Activated CD4-positive, alpha-beta T cell treated with anti-CD3 and anti-CD28 coated beads for 4 hours (primary cell): ENCODE results near the gene C14orf180.

ENCODE experiments used
- DNase-seq, 2 donors: peaks; one replicate each; pipeline ENCODE4 v3.0.0-alpha.2; 2020

C14orf180 gene

DNA sequence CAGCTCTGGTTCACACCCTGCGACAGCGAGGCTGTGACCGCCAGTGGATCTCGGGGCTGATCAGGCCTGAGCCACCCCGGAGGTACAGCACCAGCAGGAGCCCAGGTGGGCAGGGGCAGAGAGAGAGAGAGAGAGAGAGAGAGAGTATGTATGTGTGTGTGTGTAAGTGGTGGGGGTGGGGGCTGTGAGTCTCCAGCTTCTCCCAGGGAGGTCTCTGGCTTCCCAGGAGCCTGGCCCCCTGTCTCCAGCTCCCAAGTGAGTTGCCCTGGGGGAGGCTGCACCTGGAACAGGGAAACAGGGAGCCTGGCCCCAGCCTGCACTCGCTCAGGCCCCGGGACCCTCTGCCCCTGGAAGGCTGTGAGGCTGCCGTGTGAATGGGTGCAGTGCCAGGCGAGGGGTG lies 2.0 kb downstream of the C14orf180 start:
- DNase-seq: no peak

DNA sequence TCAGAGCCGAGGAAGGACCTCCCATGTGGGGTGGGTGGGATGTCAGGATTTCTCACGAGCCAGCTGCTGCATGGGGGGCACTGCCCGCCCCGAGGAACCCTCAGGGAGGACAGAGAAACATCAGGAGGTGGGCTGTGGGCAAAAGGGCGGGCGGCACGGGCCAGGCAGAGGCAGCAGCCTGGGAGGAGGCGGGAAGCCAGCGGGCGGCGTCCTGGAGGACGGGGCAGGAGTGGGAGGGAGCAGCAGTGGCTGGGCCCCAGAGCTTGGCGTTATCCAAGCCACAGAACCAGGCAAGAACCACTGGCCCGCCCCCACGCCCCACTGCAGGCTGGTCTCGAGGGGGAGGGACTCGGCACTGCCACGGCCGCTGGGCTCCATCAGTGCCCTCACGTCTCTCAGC lies 2.4 kb downstream of the C14orf180 start:
- DNase-seq: no peak

DNA sequence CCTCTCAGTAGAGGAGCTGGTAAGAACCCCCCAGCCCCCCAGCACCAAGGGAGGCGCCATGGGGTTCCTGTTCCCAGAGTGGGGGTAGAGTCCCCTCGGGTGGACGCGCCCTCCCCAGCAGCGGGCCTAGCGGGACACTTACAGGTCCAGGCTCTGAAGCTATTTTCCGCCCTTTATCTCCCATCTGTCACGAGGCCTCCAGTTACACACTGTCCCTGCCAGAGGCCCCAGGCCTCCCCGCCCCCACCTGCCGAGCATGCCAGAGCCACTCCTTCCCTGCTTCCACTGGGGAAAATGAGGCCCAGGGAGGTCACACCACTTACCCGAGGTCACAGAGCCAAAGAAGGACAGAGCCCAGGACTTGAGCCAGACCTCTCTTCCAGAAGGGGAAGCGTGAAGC lies 3.1 kb downstream of the C14orf180 start:
- no peak for DNase-seq

DNA sequence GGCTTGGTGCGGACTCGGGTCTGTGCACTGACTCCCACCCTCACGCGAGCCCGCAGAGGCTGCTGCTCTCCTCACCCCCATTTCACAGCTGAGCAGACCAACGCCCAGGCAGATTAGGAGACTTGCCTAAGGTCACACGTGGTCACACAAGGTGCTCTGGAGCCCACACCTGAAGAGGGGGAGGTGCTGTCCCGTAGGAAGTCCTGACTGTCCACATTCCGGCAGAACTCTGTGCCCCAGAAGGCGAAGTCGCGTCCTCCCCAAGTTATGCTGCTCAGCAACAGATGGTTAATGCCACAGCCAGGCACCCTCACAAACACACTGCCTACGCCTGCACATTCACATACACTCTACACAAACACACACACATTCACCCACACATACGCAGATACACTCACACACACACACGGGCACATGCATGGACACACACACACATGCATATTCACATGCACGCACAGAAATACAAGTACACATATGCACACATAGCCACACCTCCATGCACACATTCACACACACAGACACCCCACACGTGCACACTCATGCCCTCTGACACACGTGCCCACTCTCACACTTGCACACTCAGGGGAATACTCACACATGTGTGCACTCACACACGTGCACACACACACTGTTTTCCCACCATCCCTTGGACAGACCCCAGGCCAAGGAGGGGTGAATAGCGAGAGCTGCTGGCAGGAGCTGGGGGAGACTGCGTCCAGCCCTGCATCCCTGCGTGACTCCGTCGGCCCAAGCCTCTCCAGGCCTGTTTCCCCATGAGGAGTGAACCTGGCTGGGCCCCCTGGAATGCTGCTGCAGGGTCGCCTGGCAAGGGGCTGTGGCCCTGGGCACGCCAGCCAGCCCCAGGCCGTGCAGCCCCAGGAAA lies 4.1 kb downstream of the C14orf180 start:
- no peak for DNase-seq

DNA sequence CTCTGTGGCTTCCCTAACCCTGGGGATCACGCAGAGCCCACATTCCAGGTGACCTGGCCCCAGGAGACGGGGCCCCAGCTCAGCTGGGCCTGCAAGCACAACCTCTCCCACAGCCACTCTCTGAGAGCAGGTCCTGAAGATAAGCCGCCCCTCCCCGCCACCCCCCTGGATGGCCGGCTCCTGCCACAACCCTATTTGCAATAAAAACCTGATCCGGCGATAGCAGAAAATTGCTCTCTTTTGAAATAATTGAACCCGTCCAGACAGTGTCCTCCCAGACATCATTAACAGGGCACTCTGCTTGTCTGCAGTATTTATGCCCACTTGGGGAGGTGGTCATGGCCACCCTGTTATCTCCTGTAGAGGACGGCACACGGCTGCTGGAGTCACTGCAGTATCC lies 5.0 kb downstream of the C14orf180 start:
- no peak for DNase-seq

DNA sequence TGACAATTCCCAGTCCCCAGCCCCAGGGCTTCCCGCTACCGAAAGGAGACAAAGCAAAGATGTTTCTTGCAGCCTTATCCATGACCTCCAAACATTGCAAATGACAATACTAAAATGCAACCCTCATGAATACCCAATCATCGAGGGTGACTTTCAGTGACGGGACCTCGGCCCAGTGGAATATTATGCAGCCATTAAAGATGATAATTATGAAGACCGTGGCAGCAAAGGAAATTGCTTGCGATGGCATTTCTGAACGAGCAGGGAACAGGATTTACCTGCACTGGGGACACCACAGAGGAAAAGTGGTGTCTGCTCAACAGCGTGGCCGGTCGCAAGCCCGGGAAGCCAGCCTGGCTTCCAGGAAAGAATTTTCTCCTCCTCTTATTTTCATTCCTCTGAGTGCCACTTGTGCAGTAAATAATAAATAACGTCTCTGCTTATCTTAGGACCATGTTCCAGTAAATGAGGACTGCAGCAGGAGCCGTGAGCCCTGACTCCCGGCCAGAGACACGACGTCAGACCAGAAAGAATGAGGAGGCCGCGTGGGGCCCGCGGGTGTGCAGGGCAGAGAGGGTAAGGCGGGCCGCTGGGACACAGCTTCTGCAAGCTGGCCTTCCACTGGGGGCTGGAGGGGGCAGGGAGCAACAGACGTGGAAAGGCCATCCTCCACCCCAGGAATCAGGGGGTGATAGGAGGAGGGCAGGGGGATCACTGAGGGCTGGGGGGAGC lies 6.6 kb downstream of the C14orf180 start:
- DNase-seq: no peak

GRCh38 chr14:104586832-104587620 lies 7.5 kb downstream of the C14orf180 start:
- DNase-seq: no peak

DNA sequence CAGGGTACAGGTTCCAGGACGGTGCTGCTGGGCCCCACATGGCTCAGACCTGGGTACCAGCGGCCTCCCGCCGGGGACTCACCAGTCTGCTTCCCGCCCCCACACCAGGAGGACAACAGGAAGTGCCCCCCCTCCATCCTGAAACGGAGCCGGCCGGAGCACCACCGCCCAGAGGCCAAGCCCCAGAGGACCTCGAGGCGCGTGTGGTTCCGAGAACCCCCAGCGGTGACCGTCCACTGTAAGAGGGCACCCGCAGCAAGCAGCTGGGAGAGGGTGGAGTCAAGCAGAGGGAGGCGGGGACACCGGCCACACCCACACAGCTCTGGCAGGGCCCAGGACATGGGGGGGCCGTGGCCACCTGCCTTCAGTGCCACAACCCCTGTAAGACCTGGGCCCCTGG lies 8.1 kb downstream of the C14orf180 start:
- DNase-seq: no peak

DNA sequence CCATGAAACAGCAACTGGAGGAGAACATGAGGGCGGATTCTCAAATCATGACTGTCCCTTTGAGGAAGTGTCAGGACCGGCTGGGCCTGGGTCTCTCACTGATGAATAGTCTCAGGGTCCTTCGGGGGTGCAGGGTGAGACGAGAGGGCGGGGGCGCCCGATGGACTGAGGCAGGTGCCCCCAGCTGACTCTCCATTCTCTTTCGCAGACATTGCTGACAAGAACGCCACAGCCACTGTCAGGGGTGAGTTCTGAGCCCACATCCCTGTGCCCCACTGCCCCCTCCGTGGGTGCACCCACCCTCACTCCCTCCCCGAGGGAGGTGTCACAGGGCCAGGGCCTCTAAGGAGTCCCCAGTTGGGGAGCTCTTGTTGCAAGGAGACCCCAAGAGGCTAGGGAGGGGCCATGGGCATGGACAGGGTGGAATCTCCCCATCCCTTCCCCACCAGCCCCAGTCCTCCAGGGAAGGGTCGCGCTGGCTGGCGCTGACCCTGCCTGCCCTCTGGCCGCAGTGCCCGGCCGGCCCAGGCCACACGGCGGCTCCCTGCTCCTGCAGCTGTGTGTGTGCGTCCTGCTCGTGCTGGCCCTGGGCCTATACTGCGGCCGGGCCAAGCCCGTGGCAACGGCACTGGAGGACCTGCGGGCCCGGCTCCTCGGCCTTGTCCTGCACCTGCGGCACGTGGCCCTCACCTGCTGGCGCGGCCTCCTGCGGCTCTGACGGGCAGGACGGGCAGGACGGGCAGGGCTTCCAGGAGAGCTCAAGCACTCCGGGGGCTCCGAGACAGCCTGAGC lies 8.7 kb downstream of the C14orf180 start:
- DNase-seq: no peak

GRCh38 chr14:104589338-104590195 lies 10.0 kb downstream of the C14orf180 start:
- DNase-seq: no peak

DNA sequence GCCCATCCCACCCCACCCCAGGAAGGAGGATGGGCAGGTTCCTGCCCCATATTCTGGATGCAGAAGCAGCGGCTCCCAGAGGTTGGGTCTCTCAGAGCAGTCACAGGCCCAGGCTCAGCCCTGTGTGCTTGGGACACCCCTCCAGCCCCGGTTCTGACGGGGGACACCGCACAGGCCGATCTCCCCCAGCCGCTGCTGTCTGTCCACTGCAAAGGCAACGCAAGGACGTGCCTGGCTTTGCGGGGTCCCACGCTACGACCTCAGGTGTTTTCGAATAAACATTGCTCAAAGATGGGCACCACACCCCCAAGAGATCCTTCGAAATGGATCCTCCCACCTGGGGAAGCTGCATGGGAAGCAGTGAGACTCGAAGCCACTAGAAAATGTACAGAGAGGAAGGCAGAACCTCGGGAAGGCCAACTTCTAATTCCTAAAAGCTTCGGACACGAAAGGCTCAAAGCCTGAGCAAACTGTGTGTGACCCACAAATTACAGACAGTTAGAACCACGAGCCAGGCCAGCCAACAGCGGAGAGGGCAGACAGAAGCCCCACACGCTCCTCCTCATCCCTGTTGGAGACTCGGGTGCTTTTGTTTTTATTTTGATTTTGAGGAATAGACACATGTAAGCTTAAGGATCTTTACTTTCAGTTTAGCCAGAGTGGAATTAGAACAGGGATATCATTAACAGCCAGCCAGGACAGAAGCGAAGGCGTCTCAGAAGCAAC lies 10.8 kb downstream of the C14orf180 start:
- no peak for DNase-seq

DNA sequence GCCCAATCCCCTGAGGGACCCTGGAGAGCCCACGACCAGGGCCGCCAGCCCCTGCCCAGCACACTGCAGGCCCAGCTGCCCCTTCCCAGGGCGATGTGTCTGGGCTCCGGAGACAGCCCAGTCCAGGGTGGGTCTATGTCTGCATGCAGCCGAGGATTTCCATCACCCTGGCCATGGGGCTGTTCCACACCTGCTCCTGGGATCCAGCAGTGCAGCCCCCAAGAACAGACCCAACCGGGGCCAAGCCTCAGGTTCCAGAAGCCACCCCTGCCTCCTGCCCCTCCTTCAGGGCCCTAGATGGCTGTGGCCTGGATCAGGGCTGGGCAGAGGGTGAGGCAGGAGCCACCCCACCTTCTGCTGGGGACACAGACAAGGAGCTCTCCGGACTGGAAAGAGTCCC lies 11.5 kb downstream of the C14orf180 start:
- no peak for DNase-seq

DNA sequence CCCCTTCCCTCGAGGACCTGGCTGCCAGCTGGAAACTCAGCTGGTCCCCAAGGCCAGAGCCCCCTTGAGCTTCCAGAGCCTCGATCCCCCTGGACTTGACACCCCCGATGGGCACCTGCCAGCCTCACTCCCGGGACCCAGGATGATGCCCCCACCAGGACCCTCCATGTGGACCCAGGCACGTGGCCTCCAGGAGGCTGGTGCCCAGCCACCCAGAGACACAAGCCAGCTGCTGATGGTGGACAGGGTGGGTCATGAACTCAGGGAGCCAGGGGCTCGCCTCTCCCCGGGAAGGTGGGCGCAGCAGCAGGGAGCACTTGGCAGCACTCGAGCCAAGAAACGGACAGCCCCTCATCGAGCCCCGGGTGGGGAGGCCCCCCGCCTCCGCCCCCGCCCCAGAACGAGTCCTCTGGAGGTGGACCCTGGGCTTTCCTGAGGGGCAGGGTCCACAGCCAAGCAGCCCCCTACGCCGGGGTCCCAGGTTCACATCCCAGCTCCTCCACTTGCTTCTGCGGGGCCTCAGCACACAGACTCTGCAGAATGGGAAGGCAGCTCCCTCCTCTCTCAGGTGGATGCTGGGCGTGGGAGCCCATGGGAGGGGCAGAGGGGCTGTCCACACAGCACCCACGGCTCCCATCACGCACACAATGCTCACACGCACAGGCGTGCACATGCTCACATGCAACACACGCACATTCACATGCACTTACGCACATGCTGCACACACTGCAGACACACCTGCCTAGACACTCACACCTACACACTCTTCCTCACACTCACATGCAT lies 12.1 kb downstream of the C14orf180 start:
- no peak for DNase-seq

- DNase-seq: no peak
Observed at GRCh38 chr14:104592292-104592672, 12.7 kb downstream of the C14orf180 start.

GRCh38 chr14:104592785-104593184 lies 13.2 kb downstream of the C14orf180 start:
- no peak for DNase-seq

- no peak for DNase-seq
Observed at GRCh38 chr14:104593241-104593701, 13.7 kb downstream of the C14orf180 start.

DNA sequence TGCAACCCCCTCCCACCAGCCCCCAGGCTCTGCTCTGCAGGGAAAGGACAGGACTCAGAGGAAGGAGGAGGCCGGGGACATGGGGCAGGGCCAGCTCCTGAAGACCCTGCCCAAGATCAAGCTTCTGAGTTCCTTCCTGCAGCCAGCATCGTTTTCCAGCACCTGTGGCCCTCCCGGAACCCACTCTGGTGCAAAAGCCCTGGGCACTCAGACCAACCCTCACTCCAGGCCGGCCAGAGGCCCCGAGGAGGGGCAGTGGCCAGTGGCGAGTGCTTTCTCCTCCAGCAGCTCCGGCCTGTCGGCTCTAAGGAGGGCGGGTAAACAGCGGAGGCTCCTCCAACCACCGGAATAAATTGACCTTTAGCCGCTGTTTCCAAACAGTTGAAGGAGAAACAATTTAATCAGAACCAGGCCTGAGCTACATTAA lies 14.2 kb downstream of the C14orf180 start:
- DNase-seq: no peak

DNA sequence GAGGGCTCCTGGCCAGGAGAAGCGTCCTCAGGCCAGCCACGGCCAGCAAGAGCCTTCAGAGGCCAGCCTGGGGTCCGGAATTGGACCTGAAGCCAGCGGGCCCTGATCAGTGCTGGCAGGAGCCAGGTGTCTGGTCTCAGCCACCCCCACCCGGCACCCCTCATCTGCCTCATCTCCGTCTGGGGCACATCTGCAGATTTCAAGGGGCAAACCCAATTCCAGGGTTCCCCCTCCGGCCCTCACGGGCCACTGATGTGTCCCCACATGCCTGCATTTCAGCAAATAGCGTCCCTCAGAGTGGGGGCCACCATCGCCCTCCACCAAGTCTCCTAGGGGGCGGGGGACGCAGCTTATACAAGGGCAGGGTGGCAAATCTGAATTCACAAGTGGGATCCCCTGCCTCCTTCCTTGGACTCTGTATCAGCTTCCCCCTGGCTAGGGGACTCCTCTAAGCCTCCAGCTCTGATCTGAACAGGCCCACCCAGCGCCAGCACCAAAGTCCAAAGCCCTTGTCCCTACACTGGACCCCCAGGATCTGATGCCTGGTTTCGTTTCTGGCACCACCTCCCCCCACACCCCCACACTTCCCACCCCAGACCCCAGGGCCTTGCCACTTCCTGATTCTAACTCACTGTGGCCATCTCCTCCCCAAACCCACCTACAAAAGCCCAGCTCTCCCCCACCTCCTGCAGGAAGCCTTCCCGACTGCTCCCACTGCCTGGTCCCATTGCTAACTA lies 14.9 kb downstream of the C14orf180 start:
- no peak for DNase-seq

DNA sequence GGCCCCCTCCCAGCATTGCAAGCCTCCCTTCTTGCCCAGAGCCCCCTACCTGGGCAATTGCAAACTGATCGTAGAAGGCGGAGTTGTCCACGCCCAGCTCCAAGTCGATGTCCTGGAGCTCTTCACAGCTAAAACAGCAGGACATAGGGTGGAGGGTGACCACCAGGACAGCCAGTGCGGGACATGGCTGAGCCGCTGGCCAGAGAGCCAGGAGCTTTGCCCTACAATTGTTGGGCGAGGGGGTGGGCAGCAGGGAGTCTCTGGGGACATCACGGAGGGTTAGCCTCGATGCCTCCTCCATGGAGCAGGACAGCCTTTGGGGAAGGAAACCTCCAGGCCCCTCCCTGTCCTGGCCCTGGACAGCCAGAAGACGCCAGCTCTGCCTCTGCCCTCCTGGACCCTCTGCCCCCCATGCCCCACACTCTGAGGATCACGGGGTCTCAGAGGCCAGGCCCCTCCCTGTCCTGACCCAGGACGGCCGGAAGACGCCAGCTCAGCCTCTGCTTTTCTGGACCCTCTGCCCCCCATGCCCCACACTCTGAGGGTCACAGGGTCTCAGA lies 15.6 kb downstream of the C14orf180 start:
- no peak for DNase-seq
